T-helper 2 cell treated with Interferon-gamma antibody and Interleukin-4, amounts not matched to agents 5 μg/mL and 100 μg/mL, for 36 hours (primary cell): ENCODE measurements around the gene LCN2.

Experiments
- DNase-seq: peaks from one replicate; pipeline ENCODE4 v3.0.0; 2021; ENCODE audit warnings: low spot score
- H3K27ac Mint-ChIP-seq: one replicate; pipeline ENCODE4 v1.8.0; 2021; ENCODE audit warnings: mild to moderate bottlenecking, mixed read lengths
- H3K27me3 Mint-ChIP-seq: one replicate; pipeline ENCODE4 v1.8.0; 2021; ENCODE audit warnings: low read depth, mixed read lengths
- H3K36me3 Mint-ChIP-seq: one replicate; pipeline ENCODE4 v1.8.0; 2021; ENCODE audit warnings: low read depth, mixed read lengths
- H3K4me1 Mint-ChIP-seq: one replicate; pipeline ENCODE4 v1.8.0; 2021; ENCODE audit warnings: low read depth, mixed read lengths
- H3K4me3 Mint-ChIP-seq: one replicate; pipeline ENCODE4 v1.8.0; 2022; ENCODE audit warnings: mild to moderate bottlenecking, moderate library complexity, mixed read lengths
- H3K9me3 Mint-ChIP-seq: one replicate; pipeline ENCODE4 v1.8.0; 2021; ENCODE audit warnings: mixed read lengths

Gene LCN2

GRCh38 chr9:128149001-128149701 lies at the start of gene LCN2:
TSS of gene LCN2 (plus strand) at chr9:128149453. CDS start at chr9:128149526, 73 bp downstream.
- Mint-ChIP-seq H3K27ac (peak within 1 kb of the TSS; percentile 15), H3K9me3 (no peaks in the 10 kb centered on the region), H3K36me3 (no peaks in the 10 kb centered on the region), H3K27me3 (no peaks in the 10 kb centered on the region), H3K4me1 (no peaks in the 10 kb centered on the region), H3K4me3 (no peak within 1 kb of the TSS)
- DNase-seq = no peak

GRCh38 chr9:128099932-128100491 lies 49.2 kb upstream of the LCN2 start:
- Mint-ChIP-seq H3K4me1 (peaks cover 44% of the 10 kb centered on the region), H3K27ac (no peak overlapping the region), H3K36me3 (peaks cover 30% of the 10 kb centered on the region), H3K9me3 (no peaks in the 10 kb centered on the region), H3K27me3 (no peaks in the 10 kb centered on the region), H3K4me3 (no peak overlapping the region)
- no peak for DNase-seq

- no peaks in the 10 kb centered on the region for H3K27me3 Mint-ChIP-seq
- peaks cover 40% of the 10 kb centered on the region for H3K4me1 Mint-ChIP-seq
- H3K36me3 Mint-ChIP-seq = peaks cover 31% of the 10 kb centered on the region
- DNase-seq = no peak
- no peaks in the 10 kb centered on the region for H3K9me3 Mint-ChIP-seq
- no peak overlapping the region for H3K4me3 Mint-ChIP-seq
- peak overlapping the region; percentile 45 for H3K27ac Mint-ChIP-seq
Observed at GRCh38 chr9:128100581-128100980, 48.7 kb upstream of the LCN2 start.

GRCh38 chr9:128101231-128101661 lies 48.0 kb upstream of the LCN2 start:
- Mint-ChIP-seq H3K9me3 (no peaks in the 10 kb centered on the region), H3K4me1 (peaks cover 40% of the 10 kb centered on the region), H3K27ac (no peak overlapping the region), H3K36me3 (peaks cover 34% of the 10 kb centered on the region), H3K4me3 (no peak overlapping the region), H3K27me3 (no peaks in the 10 kb centered on the region)
- no peak for DNase-seq

DNA sequence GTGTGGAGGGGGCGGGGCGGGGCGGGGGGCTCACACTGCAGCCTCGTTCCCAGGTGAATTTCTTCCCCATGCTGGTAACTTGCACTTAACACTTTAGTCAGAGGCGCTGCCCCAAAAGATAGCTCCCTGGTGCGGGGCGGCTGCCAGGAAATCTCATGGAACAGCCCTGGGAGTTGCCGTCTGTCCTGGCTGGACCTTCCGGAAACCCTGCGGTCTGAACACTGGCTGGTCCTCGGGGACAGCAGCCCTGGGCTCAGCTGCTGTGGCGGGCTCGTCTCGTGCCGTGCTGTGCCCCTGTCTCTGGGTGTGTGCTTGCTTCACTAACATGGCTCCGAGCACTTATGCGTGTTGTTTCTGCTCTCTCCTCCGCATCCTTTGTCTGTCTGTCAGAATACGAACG lies 47.6 kb upstream of the LCN2 start:
- Mint-ChIP-seq H3K9me3 (no peaks in the 10 kb centered on the region), H3K36me3 (peaks cover 38% of the 10 kb centered on the region), H3K4me1 (peaks cover 36% of the 10 kb centered on the region), H3K27ac (no peak overlapping the region), H3K4me3 (no peak overlapping the region), H3K27me3 (no peaks in the 10 kb centered on the region)
- no peak for DNase-seq

DNA sequence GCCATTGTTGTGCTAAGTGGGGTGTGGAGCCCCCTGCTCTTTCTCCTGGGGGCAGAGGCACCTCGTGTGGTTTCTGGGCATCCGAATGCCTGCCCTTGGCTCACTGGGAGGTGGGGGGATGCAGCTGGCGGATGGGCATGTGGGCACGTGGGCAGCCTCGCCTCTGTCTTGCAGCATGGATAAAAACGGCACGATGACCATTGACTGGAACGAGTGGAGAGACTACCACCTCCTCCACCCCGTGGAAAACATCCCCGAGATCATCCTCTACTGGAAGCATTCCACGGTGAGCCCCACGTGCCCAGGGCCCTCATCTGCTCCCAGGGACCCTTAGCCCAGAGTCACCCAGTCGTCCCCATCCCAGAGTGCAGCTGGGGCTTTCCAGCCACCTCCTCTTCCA lies 47.1 kb upstream of the LCN2 start:
- H3K9me3 Mint-ChIP-seq = no peaks in the 10 kb centered on the region
- peaks cover 31% of the 10 kb centered on the region for H3K4me1 Mint-ChIP-seq
- DNase-seq = no peak
- H3K4me3 Mint-ChIP-seq = no peak overlapping the region
- H3K27me3 Mint-ChIP-seq = no peaks in the 10 kb centered on the region
- H3K36me3 Mint-ChIP-seq = peaks cover 43% of the 10 kb centered on the region
- H3K27ac Mint-ChIP-seq = no peak overlapping the region

DNA sequence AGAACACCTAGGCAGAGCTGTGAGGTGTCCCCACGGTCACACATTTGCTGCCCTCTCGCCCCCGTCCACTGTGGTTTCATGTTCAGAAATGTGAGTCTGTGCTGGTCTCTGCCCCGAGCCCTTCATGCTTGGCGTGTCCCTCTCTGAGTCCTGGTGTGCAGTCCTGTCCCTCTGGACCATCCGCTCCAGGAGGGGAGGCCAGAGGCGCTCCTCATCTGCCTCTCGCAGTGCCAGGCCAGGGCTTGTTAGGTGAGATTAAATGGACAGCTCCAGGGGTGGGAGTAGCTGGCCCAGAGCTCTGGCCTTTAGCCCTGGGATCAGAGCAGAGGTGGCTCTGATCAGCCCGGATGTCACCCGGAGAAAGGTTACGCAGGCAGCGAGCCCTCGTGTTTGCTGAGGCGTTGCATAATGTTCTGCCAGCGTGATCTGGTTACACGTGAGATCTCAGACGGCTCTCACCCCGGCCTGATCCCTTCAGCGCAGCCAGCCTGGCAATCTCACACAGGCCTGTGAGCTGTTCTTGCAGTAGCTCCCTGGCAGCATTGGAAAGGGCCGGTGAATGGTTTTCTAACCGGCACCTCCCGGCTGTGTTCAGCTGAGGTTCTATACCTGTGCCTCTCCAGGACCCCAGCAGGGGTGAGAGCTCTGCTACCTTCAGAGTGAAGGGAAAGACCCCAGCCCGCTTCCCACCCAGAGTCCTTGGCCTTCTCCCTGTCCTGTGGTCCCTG lies 46.2 kb upstream of the LCN2 start:
- Mint-ChIP-seq H3K27me3 (no peaks in the 10 kb centered on the region), H3K36me3 (peaks cover 49% of the 10 kb centered on the region), H3K27ac (peak overlapping the region; percentile 65), H3K4me3 (no peak overlapping the region), H3K9me3 (no peaks in the 10 kb centered on the region), H3K4me1 (peaks cover 29% of the 10 kb centered on the region)
- DNase-seq = no peak

- Mint-ChIP-seq H3K9me3 (no peaks in the 10 kb centered on the region), H3K4me1 (peaks cover 26% of the 10 kb centered on the region), H3K4me3 (no peak overlapping the region), H3K27me3 (no peaks in the 10 kb centered on the region), H3K36me3 (peaks cover 51% of the 10 kb centered on the region), H3K27ac (peak overlapping the region; percentile 65)
- DNase-seq = no peak
Observed at GRCh38 chr9:128103589-128103962, 45.7 kb upstream of the LCN2 start.

GRCh38 chr9:128104171-128104618 lies 45.1 kb upstream of the LCN2 start:
- no peaks in the 10 kb centered on the region for H3K27me3 Mint-ChIP-seq
- H3K4me1 Mint-ChIP-seq = peaks cover 26% of the 10 kb centered on the region
- H3K4me3 Mint-ChIP-seq = no peak overlapping the region
- H3K9me3 Mint-ChIP-seq = no peaks in the 10 kb centered on the region
- no peak overlapping the region for H3K27ac Mint-ChIP-seq
- H3K36me3 Mint-ChIP-seq = peaks cover 53% of the 10 kb centered on the region
- DNase-seq = no peak

- no peaks in the 10 kb centered on the region for H3K27me3 Mint-ChIP-seq
- no peak overlapping the region for H3K4me3 Mint-ChIP-seq
- DNase-seq = no peak
- H3K9me3 Mint-ChIP-seq = no peaks in the 10 kb centered on the region
- peaks cover 18% of the 10 kb centered on the region for H3K4me1 Mint-ChIP-seq
- peaks cover 58% of the 10 kb centered on the region for H3K36me3 Mint-ChIP-seq
- no peak overlapping the region for H3K27ac Mint-ChIP-seq
Observed at GRCh38 chr9:128105538-128106175, 43.6 kb upstream of the LCN2 start.

- no peak overlapping the region for H3K4me3 Mint-ChIP-seq
- no peak overlapping the region for H3K27ac Mint-ChIP-seq
- peaks cover 18% of the 10 kb centered on the region for H3K4me1 Mint-ChIP-seq
- H3K27me3 Mint-ChIP-seq = no peaks in the 10 kb centered on the region
- DNase-seq = no peak
- H3K9me3 Mint-ChIP-seq = no peaks in the 10 kb centered on the region
- peaks cover 55% of the 10 kb centered on the region for H3K36me3 Mint-ChIP-seq
Observed at GRCh38 chr9:128106181-128106939, 42.9 kb upstream of the LCN2 start.

DNA sequence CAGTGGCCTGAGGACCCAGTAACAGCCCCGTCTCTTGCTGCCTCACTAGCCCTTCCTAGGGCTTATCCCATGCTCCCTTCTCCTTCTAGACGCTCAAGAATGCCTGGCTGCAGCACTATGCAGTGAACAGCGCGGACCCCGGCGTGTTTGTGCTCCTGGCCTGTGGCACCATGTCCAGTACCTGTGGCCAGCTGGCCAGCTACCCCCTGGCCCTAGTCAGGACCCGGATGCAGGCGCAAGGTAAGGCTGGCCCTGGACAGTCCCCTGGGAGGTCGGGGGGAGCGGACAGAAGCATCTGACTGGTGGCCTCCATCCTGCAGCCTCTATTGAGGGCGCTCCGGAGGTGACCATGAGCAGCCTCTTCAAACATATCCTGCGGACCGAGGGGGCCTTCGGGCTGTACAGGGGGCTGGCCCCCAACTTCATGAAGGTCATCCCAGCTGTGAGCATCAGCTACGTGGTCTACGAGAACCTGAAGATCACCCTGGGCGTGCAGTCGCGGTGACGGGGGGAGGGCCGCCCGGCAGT lies 42.2 kb upstream of the LCN2 start:
- DNase-seq = no peak
- no peaks in the 10 kb centered on the region for H3K27me3 Mint-ChIP-seq
- H3K4me1 Mint-ChIP-seq = peaks cover 17% of the 10 kb centered on the region
- H3K27ac Mint-ChIP-seq = no peak overlapping the region
- no peaks in the 10 kb centered on the region for H3K9me3 Mint-ChIP-seq
- no peak overlapping the region for H3K4me3 Mint-ChIP-seq
- peaks cover 54% of the 10 kb centered on the region for H3K36me3 Mint-ChIP-seq

DNA sequence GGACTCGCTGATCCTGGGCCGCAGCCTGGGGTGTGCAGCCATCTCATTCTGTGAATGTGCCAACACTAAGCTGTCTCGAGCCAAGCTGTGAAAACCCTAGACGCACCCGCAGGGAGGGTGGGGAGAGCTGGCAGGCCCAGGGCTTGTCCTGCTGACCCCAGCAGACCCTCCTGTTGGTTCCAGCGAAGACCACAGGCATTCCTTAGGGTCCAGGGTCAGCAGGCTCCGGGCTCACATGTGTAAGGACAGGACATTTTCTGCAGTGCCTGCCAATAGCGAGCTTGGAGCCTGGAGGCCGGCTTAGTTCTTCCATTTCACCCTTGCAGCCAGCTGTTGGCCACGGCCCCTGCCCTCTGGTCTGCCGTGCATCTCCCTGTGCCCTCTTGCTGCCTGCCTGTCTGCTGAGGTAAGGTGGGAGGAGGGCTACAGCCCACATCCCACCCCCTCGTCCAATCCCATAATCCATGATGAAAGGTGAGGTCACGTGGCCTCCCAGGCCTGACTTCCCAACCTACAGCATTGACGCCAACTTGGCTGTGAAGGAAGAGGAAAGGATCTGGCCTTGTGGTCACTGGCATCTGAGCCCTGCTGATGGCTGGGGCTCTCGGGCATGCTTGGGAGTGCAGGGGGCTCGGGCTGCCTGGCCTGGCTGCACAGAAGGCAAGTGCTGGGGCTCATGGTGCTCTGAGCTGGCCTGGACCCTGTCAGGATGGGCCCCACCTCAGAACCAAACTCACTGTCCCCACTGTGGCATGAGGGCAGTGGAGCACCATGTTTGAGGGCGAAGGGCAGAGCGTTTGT lies 41.6 kb upstream of the LCN2 start:
- H3K27ac Mint-ChIP-seq = no peak overlapping the region
- H3K9me3 Mint-ChIP-seq = no peaks in the 10 kb centered on the region
- H3K4me3 Mint-ChIP-seq = no peak overlapping the region
- peaks cover 12% of the 10 kb centered on the region for H3K4me1 Mint-ChIP-seq
- H3K36me3 Mint-ChIP-seq = peaks cover 48% of the 10 kb centered on the region
- no peak for DNase-seq
- no peaks in the 10 kb centered on the region for H3K27me3 Mint-ChIP-seq
